ENCODE results near the gene CAMTA1.

DNA sequence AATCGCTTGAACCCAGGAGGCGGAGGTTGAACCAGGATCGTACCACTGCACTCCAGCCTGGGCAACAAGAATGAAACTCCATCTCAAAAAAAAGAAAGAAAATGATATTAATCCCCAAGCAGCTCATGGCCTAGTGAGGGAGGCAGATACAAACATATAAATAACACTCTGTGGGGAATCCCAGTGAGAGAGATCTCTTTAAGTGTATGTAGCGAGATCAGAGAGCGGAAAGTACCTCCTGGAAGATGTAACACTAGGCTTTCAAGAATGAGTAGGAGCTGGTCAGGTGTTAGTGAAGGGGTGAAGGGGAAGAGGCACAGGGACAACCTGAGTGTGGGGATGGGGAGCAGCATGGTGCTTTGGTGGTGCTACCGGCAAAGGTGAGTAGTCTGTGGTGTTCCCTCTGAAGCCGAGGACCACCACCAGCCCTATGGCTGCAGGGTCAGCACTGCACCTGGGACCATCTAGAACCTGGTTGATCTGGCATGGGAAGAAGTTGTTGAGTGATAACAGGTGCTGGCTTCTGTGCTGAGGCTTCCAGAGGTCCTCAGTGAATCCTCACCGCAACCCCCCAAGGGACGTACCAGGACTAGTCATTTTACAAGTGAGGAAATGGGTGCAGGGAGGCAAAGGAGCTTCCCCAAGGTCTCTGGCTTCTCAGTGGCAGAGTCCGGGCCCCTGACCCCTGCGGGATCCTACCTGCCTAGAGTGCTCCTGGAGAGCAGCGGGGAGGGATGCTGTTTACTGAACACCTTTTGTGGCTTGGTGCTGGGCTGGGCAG is 618.2 kb downstream of the CAMTA1 start:
- TF ChIP-seq, protein P1, sequence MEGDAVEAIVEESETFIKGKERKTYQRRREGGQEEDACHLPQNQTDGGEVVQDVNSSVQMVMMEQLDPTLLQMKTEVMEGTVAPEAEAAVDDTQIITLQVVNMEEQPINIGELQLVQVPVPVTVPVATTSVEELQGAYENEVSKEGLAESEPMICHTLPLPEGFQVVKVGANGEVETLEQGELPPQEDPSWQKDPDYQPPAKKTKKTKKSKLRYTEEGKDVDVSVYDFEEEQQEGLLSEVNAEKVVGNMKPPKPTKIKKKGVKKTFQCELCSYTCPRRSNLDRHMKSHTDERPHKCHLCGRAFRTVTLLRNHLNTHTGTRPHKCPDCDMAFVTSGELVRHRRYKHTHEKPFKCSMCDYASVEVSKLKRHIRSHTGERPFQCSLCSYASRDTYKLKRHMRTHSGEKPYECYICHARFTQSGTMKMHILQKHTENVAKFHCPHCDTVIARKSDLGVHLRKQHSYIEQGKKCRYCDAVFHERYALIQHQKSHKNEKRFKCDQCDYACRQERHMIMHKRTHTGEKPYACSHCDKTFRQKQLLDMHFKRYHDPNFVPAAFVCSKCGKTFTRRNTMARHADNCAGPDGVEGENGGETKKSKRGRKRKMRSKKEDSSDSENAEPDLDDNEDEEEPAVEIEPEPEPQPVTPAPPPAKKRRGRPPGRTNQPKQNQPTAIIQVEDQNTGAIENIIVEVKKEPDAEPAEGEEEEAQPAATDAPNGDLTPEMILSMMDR (IDR thresholded peaks at IDR 0.05; ENCODE audit: insufficient read depth, low read depth, low read length), result no peak
- no peak for TF ChIP-seq EZH2 (IDR thresholded peaks at IDR 0.05; ENCODE audit: insufficient read depth, low read length)

Measured in astrocyte (in vitro differentiated cells and primary cell).